ENCODE data around the gene CD2AP.
"Not testable (repeated sequence)": the region's sequence is repeated elsewhere in the genome, so short reads cannot be mapped to it uniquely, and the experiment has no call there.

Gene CD2AP

GRCh38 chr6:47477497-47478232 is at the start of gene CD2AP:
TSS of gene CD2AP (plus strand) at chr6:47477789. CDS start at chr6:47478245, 456 bp downstream.
- DNase-seq (ENCODE audit: low spot score), result peak; percentile 68

GRCh38 chr6:47428288-47428687 is 49.3 kb upstream of the CD2AP start:
- no peak for DNase-seq (ENCODE audit: low spot score)

- DNase-seq (ENCODE audit: low spot score), result no peak
Measured at GRCh38 chr6:47428746-47429664, 48.6 kb upstream of the CD2AP start.

GRCh38 chr6:47434372-47435253 is 43.0 kb upstream of the CD2AP start:
- DNase-seq (ENCODE audit: low spot score), result no peak

GRCh38 chr6:47435254-47435612 is 42.4 kb upstream of the CD2AP start:
- no peak for DNase-seq (ENCODE audit: low spot score)

- no peak for DNase-seq (ENCODE audit: low spot score)
Measured at GRCh38 chr6:47437592-47437991, 40.0 kb upstream of the CD2AP start.

GRCh38 chr6:47438481-47439347 is 38.9 kb upstream of the CD2AP start:
- no peak for DNase-seq (ENCODE audit: low spot score)

- no peak for DNase-seq (ENCODE audit: low spot score)
Measured at GRCh38 chr6:47439348-47439668, 38.3 kb upstream of the CD2AP start.

GRCh38 chr6:47440719-47441118 is 36.9 kb upstream of the CD2AP start:
- DNase-seq (ENCODE audit: low spot score), result no peak

- not testable (repeated sequence) for DNase-seq (ENCODE audit: low spot score)
Measured at GRCh38 chr6:47444964-47445363, 32.6 kb upstream of the CD2AP start.

GRCh38 chr6:47446669-47447330 is 30.8 kb upstream of the CD2AP start:
- no peak for DNase-seq (ENCODE audit: low spot score)

GRCh38 chr6:47447722-47448121 is 29.9 kb upstream of the CD2AP start:
- DNase-seq (ENCODE audit: low spot score), result no peak

GRCh38 chr6:47451162-47451561 is 26.4 kb upstream of the CD2AP start:
- no peak for DNase-seq (ENCODE audit: low spot score)

GRCh38 chr6:47452899-47453298 is 24.7 kb upstream of the CD2AP start:
- no peak for DNase-seq (ENCODE audit: low spot score)

GRCh38 chr6:47453372-47453936 is 24.1 kb upstream of the CD2AP start:
- no peak for DNase-seq (ENCODE audit: low spot score)

- no peak for DNase-seq (ENCODE audit: low spot score)
Measured at GRCh38 chr6:47454713-47455396, 22.7 kb upstream of the CD2AP start.

GRCh38 chr6:47455533-47456209 is 21.9 kb upstream of the CD2AP start:
- DNase-seq (ENCODE audit: low spot score), result no peak

- no peak for DNase-seq (ENCODE audit: low spot score)
Measured at GRCh38 chr6:47456536-47456975, 21.0 kb upstream of the CD2AP start.

- no peak for DNase-seq (ENCODE audit: low spot score)
Measured at GRCh38 chr6:47457370-47457769, 20.2 kb upstream of the CD2AP start.

All from HuH-7.5 (cell line).